NCI-H1417 treated with DMSO at 0.1 percent for 48 hours (cell line): ENCODE measurements around the gene MTHFD1.

Source experiments
- DNase-seq: peaks from one replicate; lab custom pipeline; 2025; lab: John Stamatoyannopoulos, UW

MTHFD1 gene

GRCh38 chr14:64407329-64407728, 19.2 kb downstream of the MTHFD1 start:
- DNase-seq, result no peak

GRCh38 chr14:64409126-64409920, 21.2 kb downstream of the MTHFD1 start:
- DNase-seq, result no peak

DNA sequence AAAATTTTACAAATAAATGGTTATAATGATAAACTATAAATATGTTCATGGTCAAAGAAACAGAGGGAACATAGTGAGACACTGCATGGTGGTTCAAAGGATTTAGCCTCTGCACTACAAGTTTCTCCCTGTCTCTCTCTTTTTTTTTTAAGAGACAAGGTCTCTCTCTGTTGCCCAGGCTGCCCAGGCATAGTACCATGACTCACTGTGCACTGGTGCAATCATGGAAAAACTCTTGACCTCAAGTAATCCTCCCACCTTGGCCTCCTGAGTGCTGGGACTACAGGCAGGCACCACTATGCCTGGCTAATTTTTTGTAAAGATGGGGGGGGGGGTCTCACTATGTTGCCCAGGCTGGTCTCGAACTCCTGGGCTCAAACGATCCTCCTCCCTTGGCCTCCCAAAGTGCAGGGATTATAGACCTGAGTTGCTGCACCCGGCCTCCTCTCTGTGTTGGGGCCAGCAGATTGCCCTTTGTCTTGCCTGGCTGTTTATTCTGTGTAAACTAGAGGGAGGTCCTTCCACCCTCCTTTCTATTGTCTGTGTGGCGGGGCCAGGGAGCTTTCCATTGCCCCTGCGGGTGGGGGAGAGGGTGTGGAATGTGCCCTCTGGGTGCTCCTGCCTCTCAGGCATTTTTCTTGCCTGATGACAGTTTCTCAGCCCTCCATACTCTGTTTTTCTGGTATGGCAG, 22.1 kb downstream of the MTHFD1 start:
- no peak for DNase-seq

- no peak for DNase-seq
These were observed 22.8 kb downstream of the MTHFD1 start for GRCh38 chr14:64411001-64411400.

DNA sequence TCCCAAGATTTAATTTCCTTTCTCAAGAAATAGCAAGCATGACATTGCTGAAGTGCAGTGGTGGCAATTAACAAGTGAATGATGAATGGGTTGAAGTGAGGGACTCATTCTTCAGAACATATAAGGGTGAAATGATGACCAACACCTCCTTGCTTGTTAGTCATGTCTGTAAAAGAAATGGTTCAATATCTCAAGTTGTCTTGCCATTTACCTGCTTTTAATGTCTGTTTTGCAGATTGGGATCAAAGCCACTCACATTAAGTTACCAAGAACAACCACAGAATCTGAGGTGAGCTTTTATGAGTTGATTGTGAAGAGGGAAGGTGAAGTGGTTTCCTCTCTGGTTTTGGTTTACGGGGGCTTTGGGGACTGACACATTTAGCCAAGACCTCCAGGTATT, 24.1 kb downstream of the MTHFD1 start:
- DNase-seq, result no peak

- no peak for DNase-seq
These were observed 28.3 kb downstream of the MTHFD1 start for GRCh38 chr14:64416348-64416932.

DNA sequence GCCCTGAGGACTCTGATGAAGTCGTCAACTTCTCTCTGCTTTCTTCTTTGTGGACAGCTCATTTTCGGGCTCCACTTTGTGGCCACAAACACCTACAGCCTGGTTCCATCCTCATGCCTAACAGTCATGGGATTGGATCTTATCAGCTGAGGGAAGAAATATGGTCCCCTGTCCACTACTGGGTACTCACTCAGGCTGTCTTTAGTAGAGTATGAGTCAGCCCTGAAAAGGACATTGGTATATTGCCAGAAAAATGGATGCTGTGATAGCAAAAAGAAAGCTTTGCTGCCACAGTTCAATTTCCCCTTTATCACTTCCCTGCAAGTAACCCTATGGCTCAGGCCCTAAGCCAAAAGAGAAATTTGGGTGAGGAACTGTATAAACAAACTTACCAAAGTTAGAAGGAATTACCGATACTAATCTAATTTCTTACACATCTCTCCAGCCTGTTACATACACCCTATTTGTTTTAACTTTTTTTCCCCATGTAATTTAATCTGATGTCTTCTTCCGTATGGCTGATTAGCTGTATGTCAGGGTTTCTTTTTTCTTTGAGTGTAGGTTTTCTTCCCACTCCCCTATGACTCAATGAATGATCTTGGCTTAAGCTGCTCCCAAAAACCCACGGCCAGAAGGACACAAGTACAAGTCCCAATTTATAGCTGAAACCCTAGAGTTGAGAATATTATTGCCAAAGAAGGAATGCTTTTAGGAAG, 29.1 kb downstream of the MTHFD1 start:
- no peak for DNase-seq

DNA sequence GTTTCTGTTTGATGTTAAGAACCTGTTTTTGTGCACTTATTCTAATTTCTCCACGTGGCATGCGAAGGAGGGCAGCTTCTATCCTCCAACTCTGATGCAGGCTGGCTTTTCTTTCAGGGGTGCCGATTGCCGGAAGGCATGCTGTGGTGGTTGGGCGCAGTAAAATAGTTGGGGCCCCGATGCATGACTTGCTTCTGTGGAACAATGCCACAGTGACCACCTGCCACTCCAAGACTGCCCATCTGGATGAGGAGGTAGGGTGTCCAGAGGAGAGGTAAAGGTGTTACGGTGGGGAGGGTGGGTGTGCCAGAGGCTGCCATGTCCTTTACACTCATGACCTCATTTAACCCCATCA, 29.6 kb downstream of the MTHFD1 start:
- DNase-seq, result no peak

DNA sequence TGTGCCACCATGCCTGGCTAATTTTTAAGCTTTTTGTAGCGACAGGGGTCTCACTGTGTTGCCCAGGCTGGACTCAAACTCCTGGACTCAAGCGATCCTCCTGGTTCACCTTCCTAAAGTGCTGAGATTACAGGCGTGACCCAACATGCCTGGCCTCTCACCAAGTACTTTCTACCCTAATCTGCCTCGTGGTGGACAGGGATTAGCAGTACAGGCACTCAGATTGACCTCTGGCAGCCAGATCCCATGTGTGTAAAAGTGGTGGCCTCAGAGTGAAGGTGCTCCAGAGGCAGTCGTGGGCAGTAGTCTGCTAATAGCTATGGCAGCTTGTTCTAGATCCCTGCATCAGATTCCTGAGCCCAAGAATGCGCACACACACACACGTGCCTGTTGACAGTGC, 30.9 kb downstream of the MTHFD1 start:
- no peak for DNase-seq

DNA sequence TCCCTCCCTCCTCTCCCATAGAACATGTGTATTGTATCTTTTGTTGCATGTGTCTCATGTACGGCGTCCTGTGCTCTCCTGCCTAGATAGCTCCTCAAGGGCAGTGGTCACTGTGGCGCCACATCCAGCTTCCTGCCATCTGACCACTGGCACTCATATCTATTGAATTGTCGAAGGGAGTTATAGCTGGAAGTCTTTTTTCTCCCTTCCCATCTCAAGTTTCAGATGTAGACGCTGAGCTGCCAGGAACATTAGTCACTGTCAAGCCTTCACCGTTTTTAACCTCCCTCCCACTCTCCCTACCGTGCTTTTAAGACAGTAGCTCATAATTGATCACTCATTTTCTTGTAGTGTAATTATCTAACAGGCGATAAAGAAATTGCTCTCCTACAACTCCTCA, 33.0 kb downstream of the MTHFD1 start:
- DNase-seq, result no peak

- DNase-seq, result no peak
These were observed 33.9 kb downstream of the MTHFD1 start for GRCh38 chr14:64422005-64422404.

GRCh38 chr14:64422756-64423155, 34.6 kb downstream of the MTHFD1 start:
- DNase-seq, result no peak

DNA sequence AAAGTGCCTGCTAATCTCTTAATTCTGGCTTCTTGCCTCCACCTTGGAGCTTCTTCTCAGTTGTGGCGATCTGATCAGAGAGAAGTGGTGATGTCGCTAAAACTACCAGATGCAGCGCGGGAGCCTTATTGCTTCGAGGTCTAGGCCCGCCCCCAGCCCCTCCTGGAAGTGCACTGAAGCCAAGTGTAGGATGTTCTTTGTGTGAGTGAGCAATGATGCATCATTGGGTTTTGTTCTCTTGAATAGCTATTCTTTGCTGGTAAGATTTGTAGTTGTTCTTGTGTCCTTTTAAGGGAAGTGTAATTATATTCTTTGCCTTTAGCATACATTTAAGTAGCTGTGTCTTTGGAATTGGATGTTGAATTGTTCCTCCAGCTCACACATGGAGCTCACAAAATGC, 35.8 kb downstream of the MTHFD1 start:
- DNase-seq, result no peak

DNA sequence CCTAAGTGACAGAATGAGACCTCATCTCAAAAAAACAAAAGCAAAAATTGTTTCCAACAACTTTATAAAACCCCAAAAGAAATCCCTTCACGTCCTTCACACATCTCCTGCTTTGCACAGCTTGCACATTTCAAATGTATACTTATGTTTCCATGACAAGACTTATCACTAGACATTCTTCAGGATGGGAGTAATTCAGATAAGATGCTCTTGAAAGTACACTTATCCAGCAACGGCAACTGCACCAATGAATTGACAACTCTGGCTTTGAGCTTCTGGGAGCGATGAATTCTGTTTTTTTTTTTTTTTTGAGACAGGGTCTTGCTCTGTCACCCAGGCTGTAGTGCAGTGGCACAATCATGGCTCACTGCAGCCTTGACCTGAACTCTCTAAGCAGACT, 46.4 kb downstream of the MTHFD1 start:
- no peak for DNase-seq

DNA sequence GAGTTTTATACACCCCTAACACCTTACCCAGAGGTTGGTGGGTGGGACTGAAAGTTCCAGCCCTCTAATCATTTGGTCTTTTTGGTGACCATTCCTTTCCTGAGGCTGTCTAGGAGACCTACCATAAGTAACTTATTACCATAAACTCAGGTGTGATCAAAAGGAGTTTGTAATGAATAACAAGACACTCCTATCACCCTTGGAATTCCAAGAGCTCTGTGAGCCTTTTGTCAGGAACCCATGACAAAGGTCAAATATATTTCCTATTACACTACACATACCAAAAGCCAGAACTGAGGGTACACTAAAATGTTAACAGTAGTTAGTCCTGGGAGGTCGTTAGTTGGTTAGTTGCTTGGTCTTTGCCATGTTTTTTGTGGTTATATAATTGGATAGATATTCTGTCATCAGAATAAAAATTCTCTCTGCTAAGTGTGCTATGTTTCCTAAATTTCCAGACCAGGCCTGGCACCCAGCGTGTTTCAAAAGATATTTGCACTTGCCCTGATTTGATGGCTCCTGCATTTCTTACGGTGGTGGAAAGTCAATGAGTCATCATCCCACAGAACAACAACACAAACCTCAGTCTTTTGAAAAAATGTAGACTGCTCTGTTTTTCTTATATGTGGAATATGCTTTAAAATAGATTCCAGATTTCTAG, 50.2 kb downstream of the MTHFD1 start:
- DNase-seq, result no peak

- DNase-seq, result no peak
These were observed 51.0 kb downstream of the MTHFD1 start for GRCh38 chr14:64439141-64439540.

GRCh38 chr14:64440494-64440893, 52.3 kb downstream of the MTHFD1 start:
- DNase-seq, result no peak

DNA sequence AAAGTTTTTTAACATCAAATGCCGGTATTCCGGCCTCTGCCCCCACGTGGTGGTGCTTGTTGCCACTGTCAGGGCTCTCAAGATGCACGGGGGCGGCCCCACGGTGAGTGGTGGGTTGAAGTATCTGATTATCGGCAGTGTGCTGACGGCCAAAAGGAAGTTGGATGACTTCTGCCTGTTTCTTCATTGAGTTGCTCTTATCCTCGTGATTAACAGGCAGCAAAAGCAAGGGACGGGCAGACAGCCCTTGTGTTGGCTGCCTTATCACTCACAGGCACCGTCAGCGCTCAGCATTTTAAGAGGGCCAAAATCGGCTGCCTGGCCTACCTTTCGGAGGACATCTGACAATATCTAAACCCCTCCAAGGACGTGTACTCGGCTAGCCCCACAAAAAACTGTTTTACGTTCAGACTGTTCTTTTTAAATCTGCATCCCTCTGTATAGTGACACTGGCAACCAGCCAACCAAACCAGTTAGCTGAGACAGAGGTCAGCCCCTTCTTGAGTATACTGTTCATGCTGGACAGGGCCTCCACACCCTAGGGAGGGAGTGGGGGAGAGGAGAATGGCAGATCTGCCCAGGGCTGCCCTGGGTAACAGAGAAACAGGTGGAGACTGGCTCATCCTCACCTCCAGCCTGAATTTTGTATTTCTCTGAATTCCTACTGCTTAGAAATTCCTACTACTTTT, 54.3 kb downstream of the MTHFD1 start:
- no peak for DNase-seq

GRCh38 chr14:64444140-64444539, 56.0 kb downstream of the MTHFD1 start:
- DNase-seq, result no peak

DNA sequence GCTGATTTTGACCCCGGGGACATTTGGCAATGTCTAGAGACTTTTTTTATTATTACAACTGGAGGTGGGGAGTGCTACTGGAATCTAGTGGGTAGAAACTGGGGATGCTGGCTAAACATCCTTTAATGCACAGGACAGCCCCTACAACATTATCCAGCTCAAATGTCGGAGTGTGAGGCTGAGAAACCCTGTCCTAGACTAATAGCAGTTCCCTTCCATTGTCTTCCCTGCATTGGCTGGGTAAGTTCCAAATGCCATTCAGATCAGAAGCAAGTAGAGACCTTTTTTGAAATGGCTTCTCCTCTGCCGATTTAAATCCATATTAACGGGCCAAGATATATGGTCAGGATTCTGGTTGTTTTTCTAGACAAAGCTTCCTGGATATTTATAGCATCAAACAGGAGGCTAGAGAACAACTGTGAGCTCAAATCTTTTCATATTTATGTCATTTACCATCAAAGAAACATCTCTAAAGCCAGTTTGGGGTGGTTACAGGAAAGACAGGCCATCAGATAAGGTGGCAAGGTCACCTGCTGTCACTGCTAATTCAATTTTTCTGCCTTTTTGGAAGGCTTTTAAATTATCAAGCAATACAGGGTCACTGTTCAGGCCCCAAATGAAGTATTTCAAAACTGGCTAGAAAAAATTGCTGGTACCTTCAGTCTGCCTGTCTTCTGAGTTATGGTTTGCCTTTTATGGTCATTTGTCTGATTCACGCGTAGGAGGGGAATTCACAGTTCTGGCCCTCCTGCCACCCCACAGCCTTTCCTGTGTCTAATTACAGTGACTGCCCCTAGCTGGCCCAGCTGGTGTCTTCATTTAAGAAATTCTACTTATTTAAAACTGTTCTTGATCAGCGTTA, 57.1 kb downstream of the MTHFD1 start:
- DNase-seq, result no peak
